ENCODE data around the gene COL5A1.
A peak's percentile ranks its signal among the peaks of the same experiment; 100 is the strongest.

The COL5A1 gene

DNA sequence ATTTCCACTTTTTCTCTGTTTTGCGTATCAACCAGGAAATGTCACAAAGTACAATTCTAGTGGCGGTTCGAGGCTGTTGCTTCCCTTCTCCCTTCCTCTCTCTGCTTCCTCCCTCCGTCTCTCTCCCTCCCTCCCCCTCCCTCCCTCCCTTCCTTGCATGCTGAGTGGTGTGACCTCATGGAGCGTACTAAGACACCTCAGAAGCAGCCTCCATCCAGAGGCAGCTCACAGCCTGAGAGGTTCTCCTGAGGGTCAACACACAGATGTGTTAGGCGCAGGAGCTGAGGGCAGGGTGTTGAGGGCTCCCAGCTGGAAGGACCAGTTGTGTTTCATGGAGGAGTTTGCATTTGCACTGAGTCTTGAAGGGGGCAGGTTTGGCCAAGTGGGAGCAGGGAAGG lies 57.7 kb downstream of the COL5A1 start:
- WGBS = 68% methylated on average over 5 of the region's 6 CpGs
- no peak overlapping the region for H2BK5ac ChIP-seq (ENCODE audit: low read depth, low read length, poor library complexity, severe bottlenecking)

DNA sequence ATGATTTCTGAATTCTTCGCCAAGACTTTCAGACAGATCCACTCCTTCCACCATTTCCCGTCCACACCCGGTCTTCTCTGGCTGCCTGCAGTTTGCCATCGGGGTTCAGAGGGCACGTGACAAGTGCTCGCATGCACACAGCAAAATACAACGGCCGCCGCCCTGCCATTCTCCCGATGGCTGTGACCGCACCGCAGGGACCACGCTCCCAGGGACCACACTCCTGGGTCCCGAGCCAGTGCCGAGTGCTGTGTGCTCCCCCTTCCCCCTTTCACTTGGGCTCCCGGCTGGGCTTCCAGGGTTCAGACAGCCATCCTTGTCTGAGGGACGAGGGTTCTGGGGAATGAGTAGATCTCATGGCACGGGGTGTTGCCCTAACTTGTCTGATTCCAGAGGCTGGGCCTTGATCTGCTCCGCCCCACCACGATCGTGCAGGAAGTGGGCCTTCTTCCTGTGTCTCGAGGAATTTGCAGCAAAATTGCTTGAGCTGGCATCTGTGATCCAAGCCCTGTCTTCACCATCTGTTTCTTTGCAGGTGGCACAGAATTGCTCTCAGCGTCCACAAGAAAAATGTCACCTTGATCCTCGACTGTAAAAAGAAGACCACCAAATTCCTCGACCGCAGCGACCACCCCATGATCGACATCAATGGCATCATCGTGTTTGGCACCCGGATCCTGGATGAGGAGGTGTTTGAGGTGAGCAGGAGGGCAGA lies 59.2 kb downstream of the COL5A1 start:
- no peaks in the 10 kb centered on the region for H3K27me3 ChIP-seq (ENCODE audit: control insufficient read depth in 1 of 2, insufficient read depth in 1 of 2, low read length in 2 of 2)
- no peak overlapping the region for H3K4me2 ChIP-seq (ENCODE audit: low read length, poor library complexity, severe bottlenecking)
- H3K23ac ChIP-seq (ENCODE audit: low read length in 2 of 2) = no peak overlapping the region
- H3K9ac ChIP-seq (ENCODE audit: low read length) = no peak overlapping the region
- H2BK12ac ChIP-seq (ENCODE audit: low read length in 2 of 2) = peak overlapping the region in 1 of 2 experiments; percentile 2
- DNase-seq = no peak
- H3K36me3 ChIP-seq (ENCODE audit: control insufficient read depth in 1 of 2, insufficient read depth in 2 of 2, low read depth in 1 of 2, low read length in 2 of 2) = peaks cover 56 to 68% of the 10 kb centered on the region in 2 experiments
- H4K8ac ChIP-seq (ENCODE audit: low read length) = no peak overlapping the region
- no peak overlapping the region for H2AK5ac ChIP-seq (ENCODE audit: low read length, severe bottlenecking)
- H3K79me1 ChIP-seq (replicated peaks; ENCODE audit: low read length, poor library complexity, severe bottlenecking) = peaks cover 44% of the 10 kb centered on the region
- no peak overlapping the region for H2AFZ ChIP-seq (ENCODE audit: low read depth, low read length)
- no peak overlapping the region for H2BK120ac ChIP-seq (ENCODE audit: low read depth, low read length)
- no peak overlapping the region for H2BK15ac ChIP-seq (ENCODE audit: low read depth, poor library complexity, severe bottlenecking)
- H3K27ac ChIP-seq (ENCODE audit: low read length, poor library complexity, severe bottlenecking) = no peak overlapping the region
- peak overlapping the region; percentile 48 for H4K91ac ChIP-seq (ENCODE audit: low read length)
- H3K4ac ChIP-seq (ENCODE audit: low read depth in 1 of 2, low read length in 2 of 2) = no peak overlapping the region
- H3K4me1 ChIP-seq (ENCODE audit: control insufficient read depth, insufficient read depth, low read depth, low read length) = peaks cover 28% of the 10 kb centered on the region
- H3K4me3 ChIP-seq (ENCODE audit: insufficient read depth in 1 of 2, low read depth in 1 of 2, low read length in 2 of 2) = no peak overlapping the region
- H3K18ac ChIP-seq (ENCODE audit: low read depth in 1 of 2, low read length in 2 of 2) = no peak overlapping the region
- no peaks in the 10 kb centered on the region for H3K9me3 ChIP-seq (ENCODE audit: control insufficient read depth, low read length)
- WGBS = 94% methylated on average over 30 of the region's 30 CpGs
- H3K14ac ChIP-seq (ENCODE audit: low read length in 2 of 2) = peak overlapping the region in 1 of 2 experiments; percentile 14
- H2BK5ac ChIP-seq (ENCODE audit: low read depth, low read length, poor library complexity, severe bottlenecking) = no peak overlapping the region

More for the DNA sequence above, 57.7 kb downstream of the COL5A1 start:
- Histone ChIP-seq H3K27me3 (ENCODE audit: control insufficient read depth in 1 of 2, insufficient read depth in 1 of 2, low read length in 2 of 2) (no peaks in the 10 kb centered on the region), H3K4me2 (ENCODE audit: low read length, poor library complexity, severe bottlenecking) (no peak overlapping the region), H3K27ac (ENCODE audit: low read length, poor library complexity, severe bottlenecking) (no peak overlapping the region), H2BK15ac (ENCODE audit: low read depth, poor library complexity, severe bottlenecking) (no peak overlapping the region), H3K9ac (ENCODE audit: low read length) (no peak overlapping the region), H2BK120ac (ENCODE audit: low read depth, low read length) (no peak overlapping the region), H3K4me1 (ENCODE audit: control insufficient read depth, insufficient read depth, low read depth, low read length) (peaks cover 26% of the 10 kb centered on the region), H3K14ac (ENCODE audit: low read length in 2 of 2) (no peak overlapping the region), H3K36me3 (ENCODE audit: control insufficient read depth in 1 of 2, insufficient read depth in 2 of 2, low read depth in 1 of 2, low read length in 2 of 2) (peaks cover 48 to 72% of the 10 kb centered on the region in 2 experiments), H4K8ac (ENCODE audit: low read length) (no peak overlapping the region), H2AFZ (ENCODE audit: low read depth, low read length) (no peak overlapping the region), H3K9me3 (ENCODE audit: control insufficient read depth, low read length) (no peaks in the 10 kb centered on the region), H2AK5ac (ENCODE audit: low read length, severe bottlenecking) (no peak overlapping the region), H4K91ac (ENCODE audit: low read length) (no peak overlapping the region), H3K4me3 (ENCODE audit: insufficient read depth in 1 of 2, low read depth in 1 of 2, low read length in 2 of 2) (no peak overlapping the region), H3K18ac (ENCODE audit: low read depth in 1 of 2, low read length in 2 of 2) (peak overlapping the region in 1 of 2 experiments; percentile 40), H3K79me1 (replicated peaks; ENCODE audit: low read length, poor library complexity, severe bottlenecking) (peaks cover 50% of the 10 kb centered on the region), H3K23ac (ENCODE audit: low read length in 2 of 2) (no peak overlapping the region), H3K4ac (ENCODE audit: low read depth in 1 of 2, low read length in 2 of 2) (no peak overlapping the region), H2BK12ac (ENCODE audit: low read length in 2 of 2) (no peak overlapping the region)
- peak; percentile 74 for DNase-seq

DNA sequence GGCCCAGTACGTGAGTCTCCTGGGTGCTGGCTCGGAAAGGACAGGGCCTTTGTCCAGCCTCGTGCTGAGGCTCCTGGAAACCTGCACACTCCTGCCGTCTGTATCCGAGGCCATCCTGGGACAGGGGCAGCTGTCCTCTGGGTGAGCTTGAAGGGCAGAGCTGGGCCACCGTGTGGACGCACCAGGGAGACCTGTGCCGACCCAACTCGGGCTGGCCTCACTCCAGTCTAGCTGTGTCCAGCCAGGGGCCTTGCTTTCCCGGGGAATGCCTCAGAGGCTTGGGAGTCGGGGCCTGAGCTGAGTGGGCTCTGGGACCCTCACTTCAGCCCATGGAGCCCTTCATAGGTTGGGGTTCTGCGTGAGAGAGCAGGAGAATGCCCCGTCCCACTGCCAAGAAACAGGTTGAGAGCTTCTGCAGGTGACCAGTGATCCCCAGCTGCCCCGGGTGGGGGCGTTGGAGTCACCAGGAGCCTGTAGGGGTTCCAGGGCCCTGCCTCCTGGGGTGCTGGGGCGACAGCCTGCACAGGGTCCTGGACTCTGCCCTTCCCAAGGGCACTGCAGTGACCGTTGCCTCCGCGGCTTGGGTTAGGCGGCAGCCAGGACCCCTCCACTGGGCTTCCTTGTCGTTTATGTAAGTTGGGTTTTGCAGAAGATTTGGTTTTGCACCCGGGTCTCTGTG lies 60.1 kb downstream of the COL5A1 start:
- DNase-seq = no peak
- H2BK120ac ChIP-seq (ENCODE audit: low read depth, low read length) = no peak overlapping the region
- H3K79me1 ChIP-seq (replicated peaks; ENCODE audit: low read length, poor library complexity, severe bottlenecking) = peaks cover 44% of the 10 kb centered on the region
- H3K4ac ChIP-seq (ENCODE audit: low read depth in 1 of 2, low read length in 2 of 2) = no peak overlapping the region
- H3K27me3 ChIP-seq (ENCODE audit: control insufficient read depth in 1 of 2, insufficient read depth in 1 of 2, low read length in 2 of 2) = no peaks in the 10 kb centered on the region
- H3K4me1 ChIP-seq (ENCODE audit: control insufficient read depth, insufficient read depth, low read depth, low read length) = peaks cover 33% of the 10 kb centered on the region
- no peak overlapping the region for H3K4me2 ChIP-seq (ENCODE audit: low read length, poor library complexity, severe bottlenecking)
- H3K36me3 ChIP-seq (ENCODE audit: control insufficient read depth in 1 of 2, insufficient read depth in 2 of 2, low read depth in 1 of 2, low read length in 2 of 2) = peaks cover 56 to 71% of the 10 kb centered on the region in 2 experiments
- H3K23ac ChIP-seq (ENCODE audit: low read length in 2 of 2) = no peak overlapping the region
- H2AK5ac ChIP-seq (ENCODE audit: low read length, severe bottlenecking) = no peak overlapping the region
- H3K14ac ChIP-seq (ENCODE audit: low read length in 2 of 2) = no peak overlapping the region
- H3K9me3 ChIP-seq (ENCODE audit: control insufficient read depth, low read length) = no peaks in the 10 kb centered on the region
- H2BK5ac ChIP-seq (ENCODE audit: low read depth, low read length, poor library complexity, severe bottlenecking) = no peak overlapping the region
- WGBS = 95% methylated on average over 22 of the region's 22 CpGs
- H2BK12ac ChIP-seq (ENCODE audit: low read length in 2 of 2) = no peak overlapping the region
- H3K18ac ChIP-seq (ENCODE audit: low read depth in 1 of 2, low read length in 2 of 2) = peak overlapping the region in 1 of 2 experiments; percentile 42
- no peak overlapping the region for H4K8ac ChIP-seq (ENCODE audit: low read length)
- H2AFZ ChIP-seq (ENCODE audit: low read depth, low read length) = no peak overlapping the region
- H3K4me3 ChIP-seq (ENCODE audit: insufficient read depth in 1 of 2, low read depth in 1 of 2, low read length in 2 of 2) = no peak overlapping the region
- no peak overlapping the region for H2BK15ac ChIP-seq (ENCODE audit: low read depth, poor library complexity, severe bottlenecking)
- H4K91ac ChIP-seq (ENCODE audit: low read length) = no peak overlapping the region
- H3K9ac ChIP-seq (ENCODE audit: low read length) = no peak overlapping the region
- H3K27ac ChIP-seq (ENCODE audit: low read length, poor library complexity, severe bottlenecking) = no peak overlapping the region

DNA sequence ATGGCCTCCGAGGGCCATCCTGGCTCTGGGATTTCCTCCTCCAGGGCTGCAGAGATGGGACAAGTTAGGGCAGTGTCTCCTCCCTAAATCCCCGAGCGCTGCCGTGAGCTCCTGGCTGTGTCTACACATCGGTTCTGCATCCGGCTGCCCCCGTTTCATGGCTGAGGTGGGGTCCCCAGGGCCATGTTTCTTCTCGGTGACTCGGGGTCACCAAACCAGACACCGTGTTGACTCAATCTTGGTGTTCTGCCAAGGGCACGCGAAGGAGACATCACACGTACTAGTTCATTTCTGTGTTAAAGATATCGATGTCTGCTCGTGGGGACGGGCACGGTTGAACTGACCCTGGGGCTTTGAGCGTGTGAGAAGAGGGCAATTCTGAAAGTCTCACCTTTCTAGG lies 60.7 kb downstream of the COL5A1 start:
- Histone ChIP-seq H3K9ac (ENCODE audit: low read length) (no peak overlapping the region), H3K9me3 (ENCODE audit: control insufficient read depth, low read length) (no peaks in the 10 kb centered on the region), H4K8ac (ENCODE audit: low read length) (no peak overlapping the region), H3K4me3 (ENCODE audit: insufficient read depth in 1 of 2, low read depth in 1 of 2, low read length in 2 of 2) (no peak overlapping the region), H3K14ac (ENCODE audit: low read length in 2 of 2) (no peak overlapping the region), H3K18ac (ENCODE audit: low read depth in 1 of 2, low read length in 2 of 2) (no peak overlapping the region), H3K36me3 (ENCODE audit: control insufficient read depth in 1 of 2, insufficient read depth in 2 of 2, low read depth in 1 of 2, low read length in 2 of 2) (peaks cover 56 to 69% of the 10 kb centered on the region in 2 experiments), H2BK15ac (ENCODE audit: low read depth, poor library complexity, severe bottlenecking) (no peak overlapping the region), H2BK120ac (ENCODE audit: low read depth, low read length) (no peak overlapping the region), H3K4me1 (ENCODE audit: control insufficient read depth, insufficient read depth, low read depth, low read length) (peaks cover 37% of the 10 kb centered on the region), H3K27me3 (ENCODE audit: control insufficient read depth in 1 of 2, insufficient read depth in 1 of 2, low read length in 2 of 2) (no peaks in the 10 kb centered on the region), H3K79me1 (replicated peaks; ENCODE audit: low read length, poor library complexity, severe bottlenecking) (peaks cover 43% of the 10 kb centered on the region), H3K4me2 (ENCODE audit: low read length, poor library complexity, severe bottlenecking) (no peak overlapping the region), H3K4ac (ENCODE audit: low read depth in 1 of 2, low read length in 2 of 2) (no peak overlapping the region), H2BK12ac (ENCODE audit: low read length in 2 of 2) (no peak overlapping the region), H2BK5ac (ENCODE audit: low read depth, low read length, poor library complexity, severe bottlenecking) (no peak overlapping the region), H3K27ac (ENCODE audit: low read length, poor library complexity, severe bottlenecking) (no peak overlapping the region), H4K91ac (ENCODE audit: low read length) (no peak overlapping the region), H2AFZ (ENCODE audit: low read depth, low read length) (no peak overlapping the region), H2AK5ac (ENCODE audit: low read length, severe bottlenecking) (no peak overlapping the region), H3K23ac (ENCODE audit: low read length in 2 of 2) (no peak overlapping the region)
- 97% methylated on average over 18 of the region's 18 CpGs for WGBS
- DNase-seq = no peak

All from mesenchymal stem cell (in vitro differentiated cells and primary cell).